GM19043 (cell line): Measurements from ENCODE around the gene S100A16.
"Not testable (repeated sequence)": the region's sequence is repeated elsewhere in the genome, so short reads cannot be mapped to it uniquely, and the experiment has no call there.

Source experiments
- ATAC-seq: cut with Tn5 transposase; IDR thresholded peaks from one replicate; pipeline ENCODE4 v1.9.1; 2021; ENCODE audit warnings: low read depth; ENCODE audit not compliant: unreplicated experiment

Gene S100A16, protein sequence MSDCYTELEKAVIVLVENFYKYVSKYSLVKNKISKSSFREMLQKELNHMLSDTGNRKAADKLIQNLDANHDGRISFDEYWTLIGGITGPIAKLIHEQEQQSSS

DNA sequence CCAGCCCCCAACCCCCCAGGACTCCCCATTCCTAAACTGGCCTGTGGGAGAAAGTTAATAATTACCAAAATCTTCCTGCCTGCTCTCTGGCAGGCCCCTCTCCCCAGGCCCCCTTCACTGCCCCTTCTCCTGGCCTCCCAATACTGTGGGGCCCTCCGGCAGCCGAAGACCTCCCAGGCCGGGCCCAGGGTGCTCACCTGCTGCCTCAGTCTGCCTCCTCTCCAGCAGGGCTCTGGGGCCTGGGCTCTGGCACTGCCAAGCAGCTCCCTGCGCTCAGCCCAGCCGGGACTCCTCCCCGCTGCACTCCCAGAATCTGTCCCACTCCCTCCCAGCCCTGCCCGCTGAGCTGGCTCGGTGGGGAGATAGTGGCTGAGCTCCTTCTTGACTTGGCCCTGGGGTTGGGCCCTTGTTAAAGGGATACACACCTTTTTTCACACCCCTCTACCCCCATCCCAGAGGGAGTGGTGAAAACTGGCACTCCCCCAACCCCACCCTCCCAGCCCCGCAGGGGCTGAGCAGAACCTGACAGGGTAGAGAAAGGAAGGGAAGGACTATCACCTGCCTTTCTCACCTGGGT is at the start of gene S100A16:
Gene S100A16 (minus strand): TSS at position 383 of the 577 bp plus-strand sequence. CDS start 4,986 bp downstream, outside the sequence.
- no peak for ATAC-seq

DNA sequence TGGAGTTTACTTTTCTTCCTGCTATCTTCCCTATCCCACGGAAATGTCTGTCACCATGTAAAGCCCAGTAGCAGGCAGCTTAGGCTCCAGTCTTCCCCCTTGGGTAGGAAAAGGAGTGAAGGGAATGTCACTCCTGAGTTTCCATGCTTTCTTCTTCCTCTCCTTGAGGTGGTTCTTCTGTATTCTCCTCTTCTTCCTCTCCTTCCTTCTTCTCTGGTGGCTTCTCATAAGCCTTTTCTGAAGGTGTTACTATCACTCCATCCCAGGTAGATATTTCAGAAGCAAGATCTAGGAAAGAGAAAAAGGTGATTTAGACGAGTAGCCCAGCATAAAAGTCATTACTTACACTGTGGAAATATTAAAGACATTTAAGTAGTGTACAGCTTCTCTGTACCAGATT is 49.3 kb upstream of the S100A16 start:
- ATAC-seq = no peak

DNA sequence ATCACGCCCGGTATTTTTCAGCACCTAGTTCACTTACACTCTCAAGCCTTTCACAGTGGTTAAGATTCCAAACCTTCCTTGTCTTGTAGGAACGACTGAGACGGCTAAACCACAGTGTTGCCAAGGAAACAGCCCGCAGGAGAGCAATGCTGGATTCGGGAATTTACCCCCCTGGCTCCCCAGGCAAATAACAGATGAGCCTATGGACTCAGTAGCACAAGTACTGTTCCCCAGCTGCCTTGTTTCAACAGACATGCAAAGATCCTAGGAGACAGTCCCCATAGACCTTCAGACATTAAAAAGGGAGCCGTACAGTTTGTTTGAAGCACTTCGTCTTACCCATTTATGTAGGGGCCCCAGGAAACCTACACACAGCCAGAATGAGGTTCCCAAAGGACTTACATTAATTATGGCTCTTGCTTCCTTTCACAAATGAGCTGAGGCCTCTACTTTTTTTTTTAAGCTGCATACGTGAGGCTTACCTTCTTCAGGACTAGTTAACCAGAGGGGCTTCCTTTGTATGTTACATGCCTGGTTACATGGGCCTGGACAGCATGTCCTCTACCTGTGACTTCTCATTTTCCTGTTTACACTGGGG is 48.3 kb upstream of the S100A16 start:
- no peak for ATAC-seq

DNA sequence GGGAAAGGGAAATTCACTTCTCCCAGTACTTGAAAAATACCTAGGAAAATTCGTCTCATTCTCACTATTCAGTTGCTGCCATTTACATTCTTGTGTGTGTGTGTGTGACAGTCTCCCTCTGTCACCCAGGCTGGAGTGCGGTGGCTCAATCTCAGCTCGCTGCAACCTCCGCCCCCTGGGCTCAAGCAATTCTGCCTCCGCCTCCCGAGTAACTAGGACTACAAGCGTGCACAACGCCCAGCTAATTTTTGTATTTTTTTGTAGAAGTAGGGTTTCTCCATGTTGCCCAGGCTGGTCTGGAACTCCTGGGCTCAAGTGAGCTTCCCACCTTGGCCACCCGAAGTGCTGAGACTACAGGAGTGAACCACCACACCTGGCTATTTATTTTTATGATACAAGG is 46.7 kb upstream of the S100A16 start:
- no peak for ATAC-seq

DNA sequence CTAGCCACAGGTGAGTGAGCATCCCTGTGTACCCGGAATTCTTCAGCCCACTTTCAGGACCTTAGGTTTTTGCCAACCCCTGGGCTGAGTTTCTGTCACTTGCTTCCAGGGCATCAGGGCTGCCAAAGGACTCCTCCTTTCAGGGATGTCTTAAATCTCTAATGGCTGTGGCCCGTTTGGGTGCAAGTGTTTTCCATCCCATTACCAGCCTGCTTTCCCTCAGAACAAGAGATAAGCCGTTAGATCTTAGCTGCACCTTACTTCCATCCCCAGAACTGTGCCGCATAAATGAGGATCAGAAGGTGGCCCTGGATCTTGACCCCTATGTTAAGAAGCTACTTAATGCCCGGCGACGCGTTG is 46.2 kb upstream of the S100A16 start:
- ATAC-seq = no peak

DNA sequence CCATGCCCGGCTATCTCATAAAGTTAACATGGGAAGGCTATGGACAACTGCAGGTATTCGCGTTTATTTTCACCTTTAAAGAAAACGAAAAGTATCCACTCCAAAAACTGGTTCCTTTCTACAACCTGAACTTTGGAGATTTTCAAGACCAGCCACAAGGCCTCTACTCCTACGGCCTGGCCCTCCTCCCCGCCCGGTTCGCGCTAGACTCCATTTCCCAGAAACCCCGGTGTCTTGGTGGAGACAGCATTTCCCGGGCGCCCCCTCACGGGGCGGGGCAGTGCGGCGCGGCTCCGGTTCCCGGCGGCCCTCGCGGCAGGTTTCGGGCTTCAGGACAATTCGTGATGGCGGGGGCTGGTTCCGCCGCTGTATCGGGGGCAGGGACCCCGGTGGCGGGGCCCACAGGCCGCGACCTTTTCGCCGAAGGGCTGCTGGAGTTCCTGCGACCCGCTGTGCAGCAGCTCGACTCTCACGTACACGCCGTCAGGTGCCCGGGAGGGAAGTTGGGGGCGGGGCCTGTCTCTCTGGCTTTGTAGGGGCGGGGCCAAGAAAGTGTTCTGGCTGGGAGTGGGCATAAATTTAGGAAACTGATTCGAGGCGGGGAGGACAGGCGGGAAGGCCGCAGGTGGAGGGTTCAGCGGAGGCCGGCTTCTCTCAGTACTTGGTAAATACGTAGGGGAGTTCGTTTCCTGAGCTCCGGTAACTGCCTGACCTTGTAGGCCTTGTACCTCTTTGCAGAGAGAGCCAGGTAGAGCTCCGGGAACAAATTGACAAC is 45.6 kb upstream of the S100A16 start, which contains the start of gene SNAPIN:
Gene SNAPIN (plus strand): TSS at position 304 of the 775 bp plus-strand sequence. CDS start 41 bp downstream, at position 345.
- ATAC-seq = peak; percentile 91

DNA sequence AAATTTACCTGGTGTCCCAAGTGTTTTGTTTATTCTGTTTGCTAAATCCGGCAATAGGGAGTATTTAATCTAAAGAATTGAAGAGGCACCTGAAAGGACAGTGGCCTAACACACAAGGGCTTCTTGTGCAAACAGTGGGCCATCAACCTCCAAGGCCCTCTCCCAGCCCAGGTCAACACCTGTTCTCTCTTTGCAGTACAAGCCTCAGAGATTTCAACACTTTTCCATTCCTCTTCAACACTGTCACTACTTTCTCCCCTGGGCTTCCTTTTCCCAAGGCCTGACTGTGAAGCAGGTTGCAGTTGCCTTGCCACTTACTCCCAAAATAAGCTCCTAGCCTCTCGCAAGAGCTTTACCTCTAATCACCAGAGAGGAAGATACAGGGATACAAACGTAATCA is 42.4 kb upstream of the S100A16 start:
- ATAC-seq = no peak

DNA sequence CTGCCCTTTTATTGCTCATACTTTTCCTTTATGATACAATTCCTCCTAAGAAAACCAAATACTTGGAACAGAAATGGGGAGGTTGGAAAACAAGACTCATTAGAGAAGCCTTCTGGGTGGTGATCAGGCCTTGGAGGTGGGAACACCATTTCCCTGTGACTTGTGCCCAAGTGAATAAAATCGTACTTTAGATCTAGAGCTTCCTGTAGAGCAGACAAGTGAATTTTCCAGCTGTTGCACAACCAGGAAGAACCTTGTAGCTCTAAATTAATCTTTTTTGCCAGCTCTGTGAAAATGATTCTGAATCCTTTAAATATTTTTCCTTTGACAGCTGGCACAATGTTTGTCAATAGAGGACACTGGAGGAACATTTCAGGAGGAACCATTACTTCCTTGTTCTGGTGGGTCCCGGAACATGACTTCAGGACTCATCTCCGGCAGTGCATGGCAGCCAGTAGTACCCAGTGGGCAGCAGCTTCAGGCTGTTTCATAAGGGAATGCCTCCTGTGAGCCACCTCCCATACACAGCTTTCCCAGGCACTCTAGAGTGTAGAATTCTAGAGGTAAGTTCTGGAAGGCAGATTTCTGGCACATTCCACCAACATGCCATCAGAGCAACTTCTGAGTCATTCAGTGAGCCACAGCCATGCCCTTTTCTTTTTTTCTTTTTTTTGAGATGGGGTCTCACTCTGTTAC is 40.0 kb upstream of the S100A16 start:
- no peak for ATAC-seq

DNA sequence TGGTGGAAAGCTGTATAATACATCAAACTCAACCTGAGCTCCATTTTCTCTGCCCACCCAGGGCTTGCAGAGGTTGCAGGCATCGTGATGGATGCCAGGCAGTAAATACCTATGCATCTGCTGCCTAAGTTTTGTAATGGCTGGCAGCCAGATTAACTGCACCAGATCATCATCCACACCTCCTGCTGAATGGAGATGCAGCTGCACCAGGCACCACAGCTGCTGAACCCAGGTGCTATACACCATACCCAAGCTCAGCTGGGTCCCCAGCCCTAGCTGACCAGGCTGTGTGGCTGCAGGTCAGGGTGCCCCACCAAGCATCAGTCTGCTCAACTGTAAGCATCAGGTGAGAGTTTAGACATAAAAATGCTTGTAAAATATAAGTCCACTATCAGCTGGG is 38.8 kb upstream of the S100A16 start:
- no peak for ATAC-seq

DNA sequence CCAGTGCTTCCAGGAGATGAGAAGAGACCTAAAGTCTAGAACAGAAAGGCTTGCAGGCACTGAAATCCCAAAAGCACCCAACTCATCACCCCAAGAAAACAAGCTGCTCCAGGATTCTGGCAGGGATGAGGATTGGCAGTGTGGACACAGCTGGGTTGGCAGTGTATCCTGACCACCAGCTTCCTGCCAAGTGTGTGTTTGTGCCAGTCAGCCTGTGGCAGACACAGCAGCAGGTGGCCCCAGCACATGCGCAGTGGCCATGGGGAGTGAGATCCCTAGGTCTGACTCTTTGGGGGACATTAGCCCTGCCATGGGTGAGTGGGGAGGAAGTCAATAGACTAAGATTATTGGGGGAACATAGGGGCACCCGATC is 36.9 kb upstream of the S100A16 start:
- no peak for ATAC-seq

DNA sequence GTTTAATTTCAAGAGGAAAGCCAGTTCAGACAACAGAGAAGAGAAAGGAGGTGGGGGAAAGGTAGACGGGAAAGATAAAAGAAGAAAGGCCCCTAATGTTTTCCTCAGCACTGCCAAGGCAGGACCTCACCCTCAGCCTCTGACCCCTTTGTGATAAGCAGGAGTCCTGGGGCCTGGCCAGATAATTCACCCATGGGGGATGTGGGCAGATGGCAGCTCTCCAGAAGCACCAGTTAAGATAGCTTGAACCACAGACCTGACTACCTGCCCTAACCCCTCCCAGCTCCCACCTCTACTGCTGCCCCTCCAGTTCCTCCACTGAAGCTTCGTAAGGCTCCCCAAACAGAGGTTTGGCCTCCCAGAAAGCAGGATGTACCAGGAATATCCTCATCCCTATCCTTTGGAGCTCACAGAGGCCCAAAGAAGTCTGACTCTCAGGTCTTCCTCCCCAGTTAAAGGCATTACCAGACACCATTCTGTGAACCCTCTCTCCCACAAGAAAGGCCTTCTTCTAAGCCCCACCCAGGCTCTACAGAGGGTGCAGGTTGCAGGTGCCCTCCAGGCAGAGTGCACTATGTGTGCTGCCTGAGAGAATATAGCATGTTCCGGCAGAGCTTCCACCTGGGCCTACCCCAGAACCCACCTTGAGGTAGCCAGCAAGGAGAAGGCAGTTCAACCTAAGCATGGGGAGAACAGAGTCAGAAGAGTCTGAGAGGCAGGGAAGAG is 36.4 kb upstream of the S100A16 start:
- no peak for ATAC-seq

DNA sequence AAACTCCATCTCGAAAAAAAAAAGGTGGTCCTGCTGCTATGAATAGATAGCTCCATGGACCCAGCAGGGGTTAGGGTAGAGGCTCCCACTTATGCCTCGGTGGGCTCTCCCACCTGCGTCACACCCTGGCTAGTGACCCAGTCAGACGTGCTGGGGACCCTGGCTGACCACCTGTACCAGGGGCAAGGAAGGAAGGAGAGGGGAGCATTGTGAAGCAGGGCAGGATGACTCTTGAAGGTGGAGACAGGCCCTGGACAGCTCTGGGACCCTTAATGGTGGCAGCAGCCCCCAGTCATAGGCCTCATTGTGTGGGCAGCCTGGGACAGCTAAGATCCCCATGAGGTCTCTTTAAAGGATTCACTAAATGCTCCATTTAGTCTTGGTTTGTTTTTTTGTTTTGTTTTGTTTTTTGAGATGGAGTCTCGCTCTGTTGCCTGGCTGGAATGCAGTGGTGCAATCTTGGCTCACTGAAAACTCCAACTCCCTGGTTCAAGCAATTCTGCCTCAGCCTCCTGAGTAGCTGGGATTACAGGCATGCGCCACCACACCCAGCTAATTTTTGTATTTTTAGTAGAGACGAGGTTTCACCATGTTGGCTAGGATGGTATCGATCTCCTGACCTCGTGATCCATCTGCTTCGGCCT is 35.2 kb upstream of the S100A16 start:
- no peak for ATAC-seq

DNA sequence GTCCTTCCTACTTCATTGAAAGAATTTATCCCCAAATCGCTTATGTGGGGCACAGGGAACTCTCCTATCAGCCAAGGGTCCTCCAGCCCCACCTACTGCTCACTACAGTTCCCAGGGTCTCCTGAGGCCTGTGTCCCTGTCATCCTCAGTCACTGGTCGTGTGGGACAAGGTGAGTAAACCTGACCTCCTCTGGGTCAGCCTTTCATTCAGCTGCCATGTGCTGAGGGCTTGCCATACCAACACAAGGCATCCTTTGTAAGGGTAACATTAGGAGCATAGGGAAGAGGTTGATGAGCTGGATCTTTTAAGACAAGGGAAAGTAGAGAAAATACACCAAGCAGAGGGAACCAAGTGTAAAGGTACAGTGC is 34.4 kb upstream of the S100A16 start:
- ATAC-seq = no peak

DNA sequence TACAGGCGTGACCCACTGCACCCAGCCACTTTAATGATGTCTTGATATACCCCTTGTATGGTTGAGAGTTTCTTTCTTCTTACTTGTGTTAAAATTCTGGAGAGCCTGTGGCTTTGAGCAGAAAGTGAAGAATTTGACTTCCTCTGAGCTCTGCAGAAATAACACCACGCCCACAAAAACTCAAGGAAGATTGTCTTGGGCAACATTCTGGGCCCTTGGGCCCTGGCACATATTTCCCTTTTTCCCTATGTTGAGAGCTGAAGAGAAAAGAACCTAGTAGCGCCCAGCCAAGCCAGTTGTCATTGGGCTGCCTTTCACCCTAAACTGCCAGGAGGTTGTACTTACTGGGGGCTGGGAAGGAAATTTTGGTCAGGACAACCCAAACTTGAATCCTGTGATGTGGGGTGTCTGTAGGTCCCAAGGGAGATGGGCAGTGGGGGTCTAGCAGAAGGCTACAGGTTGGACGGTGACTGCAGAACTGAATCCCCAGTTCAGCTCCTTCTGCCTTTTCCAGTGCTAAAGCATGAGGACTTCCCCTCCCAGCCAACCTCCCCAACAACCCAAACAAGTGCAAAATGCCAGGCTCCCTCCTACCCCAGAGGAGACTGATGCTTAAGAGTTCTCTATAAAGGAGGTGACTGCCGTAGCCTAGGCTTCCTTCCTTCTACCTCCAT is 33.9 kb upstream of the S100A16 start:
- no peak for ATAC-seq

DNA sequence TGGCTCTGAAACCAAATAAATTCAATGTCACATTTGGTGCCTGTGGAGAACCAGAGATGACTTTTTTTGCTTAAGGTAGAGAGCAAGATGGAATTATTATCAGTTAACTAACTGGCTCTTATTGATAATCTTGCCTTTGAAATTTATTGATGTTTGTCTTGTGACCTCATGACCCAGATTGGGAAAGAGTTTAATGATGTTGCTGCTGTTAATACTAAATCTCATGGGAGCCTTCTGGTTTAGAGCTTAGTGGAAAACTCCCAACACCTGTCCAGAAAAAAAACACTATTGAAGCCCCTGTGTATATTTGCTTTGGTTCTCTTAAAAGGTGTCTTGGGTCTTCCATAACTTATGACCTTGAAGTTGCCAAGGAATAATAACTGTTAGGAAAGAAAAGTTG is 30.9 kb upstream of the S100A16 start:
- no peak for ATAC-seq

DNA sequence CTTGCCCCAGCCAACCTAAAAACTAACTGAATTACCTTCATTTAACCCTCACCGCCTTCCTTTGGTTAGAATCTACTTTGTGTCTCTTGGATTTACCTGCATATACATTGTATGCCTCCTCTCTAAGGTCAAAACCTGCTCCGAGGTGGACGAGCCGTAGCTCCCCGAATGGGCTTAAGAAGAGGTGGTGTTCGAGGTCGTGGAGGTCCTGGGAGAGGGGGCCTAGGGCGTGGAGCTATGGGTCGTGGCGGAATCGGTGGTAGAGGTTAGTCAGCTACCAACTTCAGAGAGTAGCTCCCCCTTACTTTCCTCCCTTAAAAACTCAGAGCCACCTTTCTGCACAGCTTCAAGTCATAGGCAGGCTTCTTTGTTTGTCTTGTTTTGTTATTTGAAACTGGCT is 30.2 kb upstream of the S100A16 start:
- ATAC-seq = no peak

DNA sequence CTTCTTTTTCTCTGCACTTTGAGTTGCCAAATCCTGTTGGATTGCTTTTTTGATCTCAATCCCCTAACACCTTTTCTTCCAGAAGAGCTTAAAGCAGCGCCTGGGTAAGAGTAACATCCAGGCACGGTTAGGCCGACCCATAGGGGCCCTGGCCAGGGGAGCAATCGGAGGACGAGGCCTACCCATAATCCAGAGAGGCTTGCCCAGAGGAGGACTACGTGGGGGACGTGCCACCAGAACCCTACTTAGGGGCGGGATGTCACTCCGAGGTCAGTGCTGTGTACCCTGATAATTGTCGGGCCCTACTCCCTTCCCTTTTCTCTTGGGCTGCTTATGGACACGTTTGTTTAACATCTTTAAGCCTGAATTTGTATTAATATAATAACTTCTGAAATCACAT is 29.2 kb upstream of the S100A16 start:
- no peak for ATAC-seq

DNA sequence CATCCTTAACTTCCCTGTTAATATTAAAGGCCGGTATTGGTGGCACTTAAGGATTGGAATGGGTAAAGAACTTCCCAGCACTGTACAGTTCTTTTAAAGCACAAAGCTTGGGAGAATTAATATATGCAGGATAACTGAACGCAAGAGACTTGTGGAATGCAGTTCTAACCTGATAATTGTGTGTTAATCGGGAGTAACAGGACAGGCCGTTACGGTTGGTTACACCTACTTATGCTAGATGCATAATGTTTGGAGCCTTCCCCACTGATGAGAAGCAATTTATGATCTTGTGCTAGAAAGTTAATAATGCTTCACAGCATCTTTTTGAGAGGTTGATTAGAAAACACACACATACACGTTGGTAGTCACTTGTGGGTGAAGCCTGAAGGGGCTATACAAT is 27.9 kb upstream of the S100A16 start:
- no peak for ATAC-seq

DNA sequence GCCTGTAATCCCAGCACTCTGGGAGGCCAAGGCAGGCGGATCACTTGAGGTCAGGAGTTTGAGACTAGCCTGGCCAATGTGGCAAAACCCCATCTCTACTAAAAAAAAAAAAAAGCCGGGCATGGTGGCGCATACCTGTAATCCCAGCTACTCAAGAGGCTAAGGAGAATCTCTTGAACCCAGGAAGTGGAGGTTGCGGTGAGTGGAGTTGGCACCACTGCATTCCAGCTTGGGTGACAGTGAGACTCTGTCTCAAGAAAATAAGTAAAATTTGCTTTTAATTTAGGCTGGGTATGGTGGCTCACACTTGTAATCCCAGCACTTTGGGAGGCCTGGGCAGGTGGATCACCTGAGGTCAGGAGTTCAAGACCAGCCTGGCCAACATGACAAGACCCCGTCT is 27.3 kb upstream of the S100A16 start:
- not testable (repeated sequence) for ATAC-seq

DNA sequence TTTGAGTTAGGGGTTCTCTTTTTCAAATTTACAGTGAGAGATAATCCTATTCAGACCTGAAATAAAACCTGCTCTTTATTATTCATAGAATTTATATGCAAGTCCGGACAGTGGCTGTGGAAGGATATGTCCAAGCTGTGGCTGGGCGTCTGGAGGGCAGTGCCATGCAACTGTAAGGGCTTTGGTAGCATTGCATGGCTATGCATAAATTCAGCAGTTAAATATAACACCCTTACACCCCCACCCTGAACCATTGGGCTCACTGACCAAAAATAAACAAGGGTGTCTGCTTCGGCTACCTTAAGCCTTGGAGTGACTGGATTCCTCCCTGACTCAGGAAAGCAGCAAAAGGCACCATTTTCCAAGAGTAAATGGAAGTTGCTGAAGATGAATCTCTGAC is 26.3 kb upstream of the S100A16 start:
- ATAC-seq = no peak
